ENCODE results near the gene HEPN1. TPM values are rescaled to one million over a fixed set of nuclear protein-coding genes. Genes with fewer than 3 reads are reported as not detected.

The HEPN1 gene
- total RNA-seq, 2 donors from 2014 or later: not detected

- no peaks in the 10 kb centered on the region for H3K9me3 ChIP-seq
- peak overlapping the region; percentile 25 for H3K4me3 ChIP-seq
- no peaks in the 10 kb centered on the region for H3K27me3 ChIP-seq
- peak; percentile 60 for DNase-seq
- no peak overlapping the region for H3K9ac ChIP-seq (ENCODE audit: low read depth in 2 of 2, low read length in 2 of 2)
- no peak for TF ChIP-seq CTCF (IDR thresholded peaks at IDR 0.05)
- H3K36me3 ChIP-seq: no peaks in the 10 kb centered on the region
- no peaks in the 10 kb centered on the region for H3K4me1 ChIP-seq
- no peak overlapping the region for H3K27ac ChIP-seq
- intact Hi-C loops (cut with DNase I): no loop called here
These were observed 2.0 kb downstream of the HEPN1 start for GRCh38 chr11:124920870-124921609.

GRCh38 chr11:124922831-124923230 is 3.8 kb downstream of the HEPN1 start:
- DNase-seq: no peak
- intact Hi-C loops (cut with DNase I): no loop called here
- TF ChIP-seq CTCF (IDR thresholded peaks at IDR 0.05): no peak
- Histone ChIP-seq H3K4me1 (no peaks in the 10 kb centered on the region), H3K27me3 (no peaks in the 10 kb centered on the region), H3K36me3 (no peaks in the 10 kb centered on the region), H3K9me3 (no peaks in the 10 kb centered on the region), H3K27ac (no peak overlapping the region), H3K4me3 (no peak overlapping the region), H3K9ac (ENCODE audit: low read depth in 2 of 2, low read length in 2 of 2) (no peak overlapping the region)

DNA sequence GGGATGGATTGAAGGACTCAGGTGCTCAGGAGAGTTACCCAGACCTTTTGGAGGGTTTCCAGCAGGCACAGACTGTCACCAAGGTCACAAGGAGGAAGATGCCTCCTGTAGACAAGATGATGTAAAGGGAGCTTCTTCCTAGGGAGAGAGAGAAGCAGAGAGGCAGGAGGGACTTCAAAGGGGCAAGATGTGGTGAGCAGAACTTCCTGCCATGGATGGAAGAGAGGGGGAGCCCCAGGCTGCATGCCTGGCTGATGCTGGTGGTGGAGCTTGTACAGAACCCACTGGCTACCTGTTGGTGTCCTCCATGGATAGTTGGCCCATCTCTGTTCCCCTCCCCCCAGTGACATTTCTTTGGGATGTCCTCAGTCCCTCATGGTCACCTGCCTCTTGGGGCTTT is 4.2 kb downstream of the HEPN1 start:
- intact Hi-C loops (cut with DNase I): no loop called here
- no peak for TF ChIP-seq CTCF (IDR thresholded peaks at IDR 0.05)
- H3K36me3 ChIP-seq: no peaks in the 10 kb centered on the region
- H3K9me3 ChIP-seq: no peaks in the 10 kb centered on the region
- H3K27me3 ChIP-seq: no peaks in the 10 kb centered on the region
- no peaks in the 10 kb centered on the region for H3K4me1 ChIP-seq
- H3K9ac ChIP-seq (ENCODE audit: low read depth in 2 of 2, low read length in 2 of 2): no peak overlapping the region
- no peak for DNase-seq
- H3K27ac ChIP-seq: no peak overlapping the region
- H3K4me3 ChIP-seq: no peak overlapping the region

DNA sequence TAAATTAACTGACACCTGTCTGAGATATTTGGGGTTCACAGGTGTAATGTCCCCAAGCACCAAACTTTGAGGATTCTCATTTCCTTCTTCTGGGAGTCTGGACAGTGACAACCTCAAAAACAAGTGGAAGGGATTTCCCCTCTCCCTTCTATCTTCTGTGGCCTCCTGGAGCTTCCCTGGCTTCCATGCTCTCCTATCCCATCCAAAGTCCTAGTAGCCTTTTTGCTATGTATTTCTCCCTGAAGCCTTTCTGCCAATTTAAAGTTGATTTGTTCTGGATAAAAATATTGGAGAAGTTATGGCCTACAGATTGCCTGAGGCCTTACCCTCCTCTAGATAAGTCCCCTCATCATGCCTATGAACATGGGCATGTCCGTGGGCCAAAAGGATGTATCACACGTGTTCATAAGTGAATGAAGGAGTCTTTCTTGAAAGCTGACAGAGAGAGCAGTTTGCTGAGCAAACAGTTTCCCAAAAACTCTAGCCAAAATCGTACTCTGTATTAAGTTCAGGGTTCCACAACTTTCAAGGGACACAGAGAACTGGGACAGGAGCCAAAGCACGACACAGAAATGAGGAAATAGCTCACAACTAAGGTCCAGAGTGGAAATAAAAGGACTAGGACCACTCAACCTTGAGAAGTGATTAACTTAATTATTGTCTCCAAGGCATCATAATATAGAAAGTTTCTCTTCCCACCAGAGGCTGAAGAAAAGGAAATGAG is 10.1 kb downstream of the HEPN1 start:
- Histone ChIP-seq H3K4me1 (no peaks in the 10 kb centered on the region), H3K9ac (ENCODE audit: low read depth in 2 of 2, low read length in 2 of 2) (no peak overlapping the region), H3K27ac (no peak overlapping the region), H3K27me3 (no peaks in the 10 kb centered on the region), H3K4me3 (no peak overlapping the region), H3K36me3 (no peaks in the 10 kb centered on the region), H3K9me3 (no peaks in the 10 kb centered on the region)
- intact Hi-C loops (cut with DNase I): no loop called here
- TF ChIP-seq CTCF (IDR thresholded peaks at IDR 0.05): no peak
- DNase-seq: no peak

GRCh38 chr11:124930799-124931198 is 11.7 kb downstream of the HEPN1 start:
- Histone ChIP-seq H3K4me3 (no peak overlapping the region), H3K4me1 (no peaks in the 10 kb centered on the region), H3K9me3 (no peaks in the 10 kb centered on the region), H3K27ac (no peak overlapping the region), H3K27me3 (no peaks in the 10 kb centered on the region), H3K9ac (ENCODE audit: low read depth in 2 of 2, low read length in 2 of 2) (no peak overlapping the region), H3K36me3 (no peaks in the 10 kb centered on the region)
- TF ChIP-seq CTCF (IDR thresholded peaks at IDR 0.05): no peak
- no peak for DNase-seq
- intact Hi-C loops (cut with DNase I): no loop called here
